ENCODE data around the gene KRTAP10-8. TPM values are rescaled to one million over a fixed set of nuclear protein-coding genes. Genes with fewer than 3 reads are reported as not detected.

The KRTAP10-8 gene
- total and polyA plus RNA-seq, 2 of the 4 experiments (the other 2 are of a cell fraction) = not detected

- dilution Hi-C loops (cut with HindIII; ENCODE audit: low sequenced_read_pairs, unreplicated experiment) = no loop called here
Measured at GRCh38 chr21:44626262-44626661, 14.4 kb downstream of the KRTAP10-8 start.

More at GRCh38 chr21:44626262-44626661, 14.4 kb downstream of the KRTAP10-8 start:
- Histone ChIP-seq H2BK120ac (ENCODE audit: low read depth, low read length) (no peak overlapping the region), H4K5ac (ENCODE audit: low read depth, low read length) (no peak overlapping the region), H2AFZ (replicated peaks; ENCODE audit: low read length, poor library complexity) (no peak overlapping the region), H2BK20ac (ENCODE audit: low read depth, low read length) (no peak overlapping the region), H2AK9ac (replicated peaks; ENCODE audit: low read depth, low read length, poor library complexity) (no peak overlapping the region), H2BK15ac (ENCODE audit: low read depth, low read length) (no peak overlapping the region), H3K23ac (ENCODE audit: low read depth, low read length) (no peak overlapping the region), H2AK5ac (ENCODE audit: low read depth, low read length) (no peak overlapping the region), H3K4me3 (ENCODE audit: insufficient read depth, low read depth, low read length) (no peak overlapping the region), H3K9me3 (ENCODE audit: control insufficient read depth, insufficient read depth, low read length) (0 out of 2 replicates have a peak, but pooled peaks cover 1% of the 10 kb centered on the region), H3K4me1 (ENCODE audit: control insufficient read depth, insufficient read depth, low read length) (no peaks in the 10 kb centered on the region), H3K27ac (ENCODE audit: insufficient read depth, low read length) (no peak overlapping the region), H4K91ac (ENCODE audit: insufficient read depth, low read depth, low read length) (no peak overlapping the region), H4K8ac (ENCODE audit: low read depth in 2 of 2, low read length in 2 of 2) (no peak overlapping the region), H3K4me2 (ENCODE audit: low read depth, low read length) (no peak overlapping the region), H3K9ac (ENCODE audit: low read depth, low read length) (no peak overlapping the region), H3K56ac (ENCODE audit: extremely low read depth, insufficient read depth, low read length) (no peak overlapping the region), H3K14ac (replicated peaks; ENCODE audit: low read depth, low read length) (no peak overlapping the region), H3K4ac (ENCODE audit: low read depth, low read length) (no peak overlapping the region), H4K20me1 (ENCODE audit: insufficient read depth, low read length) (no peaks in the 10 kb centered on the region), H3K27me3 (ENCODE audit: control insufficient read depth, insufficient read depth, low read length) (peaks cover 2% of the 10 kb centered on the region; the same call in 1 of the 2 replicates), H2BK5ac (ENCODE audit: low read depth, low read length, poor library complexity, severe bottlenecking) (no peak overlapping the region), H3K18ac (ENCODE audit: low read depth, low read length) (no peak overlapping the region), H3K36me3 (ENCODE audit: control insufficient read depth, insufficient read depth, low read length) (no peaks in the 10 kb centered on the region), H3K9me1 (ENCODE audit: insufficient read depth, low read length) (no peaks in the 10 kb centered on the region), H3K79me1 (ENCODE audit: low read depth in 1 of 2, low read length in 2 of 2) (no peaks in the 10 kb centered on the region)
- no peak for DNase-seq
- intact Hi-C loops (cut with micrococcal nuclease) = no loop called here
- BruUV-seq (replicated peaks) = no TSS peak
- in situ Hi-C loops (cut with MboI; ENCODE audit: low sequenced_read_pairs) = no loop called here
- no peak for ATAC-seq (ENCODE audit: low read depth)
- ChIA-PET CTCF (no interaction called here), POLR2A (ENCODE audit: unreplicated experiment) (no interaction called here)
- TF ChIP-seq RCOR1 (IDR thresholded peaks at IDR 0.05; ENCODE audit: insufficient replicate concordance, low read length) = no peak
- no peak for TF ChIP-seq FOS (IDR thresholded peaks at IDR 0.05; ENCODE audit: low read depth, low read length)
- no peak for TF ChIP-seq CEBPB (IDR thresholded peaks at IDR 0.05; ENCODE audit: low read depth, low read length)
- no peak for TF ChIP-seq RAD21 (IDR thresholded peaks at IDR 0.05; ENCODE audit: low read length)
- no peak for TF ChIP-seq SMC3 (IDR thresholded peaks at IDR 0.05; ENCODE audit: low read depth, low read length)
- no peak for TF ChIP-seq CHD1 (IDR thresholded peaks at IDR 0.05; ENCODE audit: low read depth, low read length)
- TF ChIP-seq MXI1 (IDR thresholded peaks at IDR 0.05; ENCODE audit: borderline replicate concordance, low read depth, low read length) = no peak
- no peak for TF ChIP-seq POLR2A (IDR thresholded peaks at IDR 0.05; ENCODE audit: low read depth, low read length)
- TF ChIP-seq, protein P1, sequence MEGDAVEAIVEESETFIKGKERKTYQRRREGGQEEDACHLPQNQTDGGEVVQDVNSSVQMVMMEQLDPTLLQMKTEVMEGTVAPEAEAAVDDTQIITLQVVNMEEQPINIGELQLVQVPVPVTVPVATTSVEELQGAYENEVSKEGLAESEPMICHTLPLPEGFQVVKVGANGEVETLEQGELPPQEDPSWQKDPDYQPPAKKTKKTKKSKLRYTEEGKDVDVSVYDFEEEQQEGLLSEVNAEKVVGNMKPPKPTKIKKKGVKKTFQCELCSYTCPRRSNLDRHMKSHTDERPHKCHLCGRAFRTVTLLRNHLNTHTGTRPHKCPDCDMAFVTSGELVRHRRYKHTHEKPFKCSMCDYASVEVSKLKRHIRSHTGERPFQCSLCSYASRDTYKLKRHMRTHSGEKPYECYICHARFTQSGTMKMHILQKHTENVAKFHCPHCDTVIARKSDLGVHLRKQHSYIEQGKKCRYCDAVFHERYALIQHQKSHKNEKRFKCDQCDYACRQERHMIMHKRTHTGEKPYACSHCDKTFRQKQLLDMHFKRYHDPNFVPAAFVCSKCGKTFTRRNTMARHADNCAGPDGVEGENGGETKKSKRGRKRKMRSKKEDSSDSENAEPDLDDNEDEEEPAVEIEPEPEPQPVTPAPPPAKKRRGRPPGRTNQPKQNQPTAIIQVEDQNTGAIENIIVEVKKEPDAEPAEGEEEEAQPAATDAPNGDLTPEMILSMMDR (conservative IDR thresholded peaks at IDR 0.05; ENCODE audit: low read depth, low read length) = no peak
- no peak for TF ChIP-seq MAFK (IDR thresholded peaks at IDR 0.05; ENCODE audit: low read depth, low read length)
- no peak for TF ChIP-seq BHLHE40 (IDR thresholded peaks at IDR 0.05; ENCODE audit: low read depth, low read length)
- no peak for TF ChIP-seq MAZ (IDR thresholded peaks at IDR 0.05; ENCODE audit: borderline replicate concordance, low read depth, low read length)
- 43% methylated on average over 2 of the region's 10 CpGs; no CpG with 5 or more reads in 1 of the 2 experiments for WGBS, 2 experiments (ENCODE audit: extremely low coverage in 2 of 2, insufficient read length in 1 of 2)

Measured in IMR-90 (cell line).